ENCODE data around the gene CAVIN2. TPM values are rescaled to one million over a fixed set of nuclear protein-coding genes. Genes with fewer than 3 reads are reported as not detected.

CAVIN2 gene
- total and polyA plus RNA-seq, 7 experiments from 2014 or later: 0.29 to 3.7 TPM; not detected in 5

DNA sequence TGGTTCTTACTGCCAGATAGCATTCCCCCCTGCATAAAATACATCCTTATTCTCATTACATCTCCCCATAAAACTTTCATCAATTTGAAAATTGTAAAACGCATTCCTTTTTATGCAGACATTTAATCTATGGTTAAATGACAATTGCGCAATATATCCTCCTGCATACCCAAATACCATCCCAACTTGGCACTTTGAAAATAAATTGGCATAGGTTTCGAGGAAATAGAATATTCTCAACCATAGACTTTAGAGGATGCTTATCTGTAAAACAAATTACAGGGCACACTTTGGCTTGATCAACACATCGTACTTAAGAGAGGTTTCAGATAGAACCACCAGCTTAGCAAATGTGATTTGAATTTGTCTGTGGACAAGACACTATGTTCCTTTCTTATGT is 31.0 kb upstream of the CAVIN2 start:
- Mint-ChIP-seq H3K27ac (no peak overlapping the region), H3K9me3 (peaks cover 0 to 7% (median 0%) of the 10 kb centered on the region in 11 donors), H3K27me3 (peaks cover 0 to 20% (median 4%) of the 10 kb centered on the region in 5 donors), H3K4me3 (no peak overlapping the region), H3K36me3 (peaks cover 0 to 3% (median 0%) of the 10 kb centered on the region in 5 donors), H3K4me1 (no peaks in the 10 kb centered on the region)
- H3K36me3 ChIP-seq (ENCODE audit: control insufficient read depth in 2 of 3, insufficient read depth in 3 of 3, low read length in 3 of 3): no peaks in the 10 kb centered on the region
- no peaks in the 10 kb centered on the region for H3K9me3 ChIP-seq (ENCODE audit: control insufficient read depth in 2 of 3, low read length in 3 of 3)
- ChIA-PET POLR2A (no interaction called here), CTCF (no interaction called here)
- H3K27me3 ChIP-seq (ENCODE audit: control insufficient read depth in 2 of 2, insufficient read depth in 2 of 2, low read length in 2 of 2): no peaks in the 10 kb centered on the region
- ATAC-seq (no peak), DNase-seq (no peak)
- intact Hi-C loops (cut with micrococcal nuclease): no loop called here
- H3K27ac ChIP-seq (ENCODE audit: low read depth, low read length): no peak overlapping the region
- H3K4me3 ChIP-seq (ENCODE audit: low read length): no peak overlapping the region
- no peaks in the 10 kb centered on the region for H3K4me1 ChIP-seq (ENCODE audit: control insufficient read depth in 2 of 2, insufficient read depth in 2 of 2, low read length in 2 of 2)

GRCh38 chr2:191875859-191876258 is 29.0 kb upstream of the CAVIN2 start:
- H3K27ac Mint-ChIP-seq: no peak overlapping the region

GRCh38 chr2:191870744-191871143 is 23.9 kb upstream of the CAVIN2 start:
- no peaks in the 10 kb centered on the region for H3K9me3 ChIP-seq (ENCODE audit: control insufficient read depth in 2 of 3, low read length in 3 of 3)
- no peak for DNase-seq
- Mint-ChIP-seq H3K27me3 (peaks cover 3 to 21% (median 18%) of the 10 kb centered on the region in 5 donors), H3K9me3 (peaks cover 0 to 1% (median 0%) of the 10 kb centered on the region in 11 donors), H3K4me3 (no peak overlapping the region), H3K4me1 (no peaks in the 10 kb centered on the region), H3K36me3 (no peaks in the 10 kb centered on the region), H3K27ac (no peak overlapping the region)
- CTCF ChIA-PET: no interaction called here
- no peaks in the 10 kb centered on the region for H3K4me1 ChIP-seq (ENCODE audit: control insufficient read depth in 2 of 2, insufficient read depth in 2 of 2, low read length in 2 of 2)
- intact Hi-C loops (cut with micrococcal nuclease): no loop called here
- POLR2A ChIA-PET: no interaction called here
- H3K36me3 ChIP-seq (ENCODE audit: control insufficient read depth in 2 of 3, insufficient read depth in 3 of 3, low read length in 3 of 3): no peaks in the 10 kb centered on the region
- H3K27me3 ChIP-seq (ENCODE audit: control insufficient read depth in 2 of 2, insufficient read depth in 2 of 2, low read length in 2 of 2): no peaks in the 10 kb centered on the region
- no peak overlapping the region for H3K27ac ChIP-seq (ENCODE audit: low read depth, low read length)
- no peak for ATAC-seq
- no peak overlapping the region for H3K4me3 ChIP-seq (ENCODE audit: low read length)

More at GRCh38 chr2:191875859-191876258, 29.0 kb upstream of the CAVIN2 start:
- CTCF ChIA-PET: no interaction called here
- no peak overlapping the region for H3K27ac ChIP-seq (ENCODE audit: low read depth, low read length)
- intact Hi-C loops (cut with micrococcal nuclease): no loop called here
- no peaks in the 10 kb centered on the region for H3K4me1 Mint-ChIP-seq
- H3K9me3 ChIP-seq (ENCODE audit: control insufficient read depth in 2 of 3, low read length in 3 of 3): no peaks in the 10 kb centered on the region
- POLR2A ChIA-PET: no interaction called here
- H3K4me1 ChIP-seq (ENCODE audit: control insufficient read depth in 2 of 2, insufficient read depth in 2 of 2, low read length in 2 of 2): no peaks in the 10 kb centered on the region
- no peak overlapping the region for H3K4me3 Mint-ChIP-seq
- H3K4me3 ChIP-seq (ENCODE audit: low read length): no peak overlapping the region
- peaks cover 0 to 4% (median 0%) of the 10 kb centered on the region in 11 donors for H3K9me3 Mint-ChIP-seq
- H3K36me3 ChIP-seq (ENCODE audit: control insufficient read depth in 2 of 3, insufficient read depth in 3 of 3, low read length in 3 of 3): no peaks in the 10 kb centered on the region
- H3K36me3 Mint-ChIP-seq: peaks cover 0 to 3% (median 0%) of the 10 kb centered on the region in 5 donors
- no peak for ATAC-seq
- DNase-seq: no peak
- peaks cover 3 to 25% (median 11%) of the 10 kb centered on the region in 5 donors for H3K27me3 Mint-ChIP-seq
- no peaks in the 10 kb centered on the region for H3K27me3 ChIP-seq (ENCODE audit: control insufficient read depth in 2 of 2, insufficient read depth in 2 of 2, low read length in 2 of 2)

- intact Hi-C loops (cut with micrococcal nuclease): no loop called here
- no peak for DNase-seq
- Histone ChIP-seq H3K9me3 (ENCODE audit: control insufficient read depth in 2 of 3, low read length in 3 of 3) (no peaks in the 10 kb centered on the region), H3K4me3 (ENCODE audit: low read length) (no peak overlapping the region), H3K27ac (ENCODE audit: low read depth, low read length) (no peak overlapping the region), H3K27me3 (ENCODE audit: control insufficient read depth in 2 of 2, insufficient read depth in 2 of 2, low read length in 2 of 2) (no peaks in the 10 kb centered on the region), H3K36me3 (ENCODE audit: control insufficient read depth in 2 of 3, insufficient read depth in 3 of 3, low read length in 3 of 3) (no peaks in the 10 kb centered on the region), H3K4me1 (ENCODE audit: control insufficient read depth in 2 of 2, insufficient read depth in 2 of 2, low read length in 2 of 2) (no peaks in the 10 kb centered on the region)
- no peaks in the 10 kb centered on the region for H3K36me3 Mint-ChIP-seq
- CTCF ChIA-PET: interaction anchor here (0.7 kb wide), 1 partner anchor 232 kb away, joined by 3 read pairs; no protein-coding TSS in a partner anchor
- no peak for ATAC-seq
- H3K4me3 Mint-ChIP-seq: no peak overlapping the region
- no peaks in the 10 kb centered on the region for H3K4me1 Mint-ChIP-seq
- H3K27ac Mint-ChIP-seq: no peak overlapping the region
- peaks cover 0 to 1% (median 0%) of the 10 kb centered on the region in 11 donors for H3K9me3 Mint-ChIP-seq
- POLR2A ChIA-PET: no interaction called here
- peaks cover 8 to 23% (median 21%) of the 10 kb centered on the region in 5 donors for H3K27me3 Mint-ChIP-seq
Measured at GRCh38 chr2:191869781-191870180, 22.9 kb upstream of the CAVIN2 start.

GRCh38 chr2:191869178-191869577 is 22.3 kb upstream of the CAVIN2 start:
- no peak overlapping the region for H3K4me3 Mint-ChIP-seq
- no peaks in the 10 kb centered on the region for H3K27me3 ChIP-seq (ENCODE audit: control insufficient read depth in 2 of 2, insufficient read depth in 2 of 2, low read length in 2 of 2)
- CTCF ChIA-PET: no interaction called here
- H3K27me3 Mint-ChIP-seq: peaks cover 11 to 27% (median 24%) of the 10 kb centered on the region in 5 donors
- no peaks in the 10 kb centered on the region for H3K4me1 Mint-ChIP-seq
- H3K27ac Mint-ChIP-seq: no peak overlapping the region
- DNase-seq (no peak), ATAC-seq (no peak)
- no peak overlapping the region for H3K27ac ChIP-seq (ENCODE audit: low read depth, low read length)
- no peak overlapping the region for H3K4me3 ChIP-seq (ENCODE audit: low read length)
- no peaks in the 10 kb centered on the region for H3K9me3 ChIP-seq (ENCODE audit: control insufficient read depth in 2 of 3, low read length in 3 of 3)
- no peaks in the 10 kb centered on the region for H3K4me1 ChIP-seq (ENCODE audit: control insufficient read depth in 2 of 2, insufficient read depth in 2 of 2, low read length in 2 of 2)
- H3K36me3 ChIP-seq (ENCODE audit: control insufficient read depth in 2 of 3, insufficient read depth in 3 of 3, low read length in 3 of 3): no peaks in the 10 kb centered on the region
- intact Hi-C loops (cut with micrococcal nuclease): no loop called here
- no peaks in the 10 kb centered on the region for H3K36me3 Mint-ChIP-seq
- POLR2A ChIA-PET: no interaction called here
- peaks cover 0 to 1% (median 0%) of the 10 kb centered on the region in 11 donors for H3K9me3 Mint-ChIP-seq

DNA sequence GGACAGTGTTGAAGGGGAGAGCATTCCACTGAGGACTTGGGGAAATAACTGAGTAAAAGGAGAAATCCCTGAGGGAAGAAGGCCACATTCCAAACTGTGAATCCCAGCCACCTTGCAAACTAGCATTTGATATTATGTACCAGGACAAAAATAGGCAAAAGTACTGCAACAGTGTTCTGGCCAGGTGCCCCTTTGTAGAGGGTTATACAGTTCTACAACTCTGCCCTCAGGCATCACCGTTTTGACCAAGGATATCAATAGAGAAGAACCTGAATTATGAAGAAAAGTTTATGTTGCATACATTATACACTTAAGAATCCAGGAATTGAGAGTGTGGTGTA is 20.6 kb upstream of the CAVIN2 start:
- intact Hi-C loops (cut with micrococcal nuclease): no loop called here
- Mint-ChIP-seq H3K4me1 (no peaks in the 10 kb centered on the region), H3K36me3 (no peaks in the 10 kb centered on the region), H3K9me3 (peaks cover 0 to 1% (median 0%) of the 10 kb centered on the region in 11 donors), H3K27me3 (peaks cover 13 to 30% (median 25%) of the 10 kb centered on the region in 5 donors), H3K27ac (no peak overlapping the region), H3K4me3 (no peak overlapping the region)
- DNase-seq (no peak), ATAC-seq (no peak)
- H3K4me1 ChIP-seq (ENCODE audit: control insufficient read depth in 2 of 2, insufficient read depth in 2 of 2, low read length in 2 of 2): no peaks in the 10 kb centered on the region
- H3K27me3 ChIP-seq (ENCODE audit: control insufficient read depth in 2 of 2, insufficient read depth in 2 of 2, low read length in 2 of 2): no peaks in the 10 kb centered on the region
- ChIA-PET CTCF (no interaction called here), POLR2A (no interaction called here)
- H3K36me3 ChIP-seq (ENCODE audit: control insufficient read depth in 2 of 3, insufficient read depth in 3 of 3, low read length in 3 of 3): no peaks in the 10 kb centered on the region
- no peaks in the 10 kb centered on the region for H3K9me3 ChIP-seq (ENCODE audit: control insufficient read depth in 2 of 3, low read length in 3 of 3)
- no peak overlapping the region for H3K27ac ChIP-seq (ENCODE audit: low read depth, low read length)
- no peak overlapping the region for H3K4me3 ChIP-seq (ENCODE audit: low read length)

GRCh38 chr2:191866675-191867506 is 20.0 kb upstream of the CAVIN2 start:
- Histone ChIP-seq H3K27me3 (ENCODE audit: control insufficient read depth in 2 of 2, insufficient read depth in 2 of 2, low read length in 2 of 2) (no peaks in the 10 kb centered on the region), H3K4me1 (ENCODE audit: control insufficient read depth in 2 of 2, insufficient read depth in 2 of 2, low read length in 2 of 2) (no peaks in the 10 kb centered on the region), H3K4me3 (ENCODE audit: low read length) (no peak overlapping the region), H3K27ac (ENCODE audit: low read depth, low read length) (no peak overlapping the region), H3K36me3 (ENCODE audit: control insufficient read depth in 2 of 3, insufficient read depth in 3 of 3, low read length in 3 of 3) (no peaks in the 10 kb centered on the region), H3K9me3 (ENCODE audit: control insufficient read depth in 2 of 3, low read length in 3 of 3) (no peaks in the 10 kb centered on the region)
- H3K4me1 Mint-ChIP-seq: no peaks in the 10 kb centered on the region
- ChIA-PET CTCF (no interaction called here), POLR2A (no interaction called here)
- peaks cover 0 to 1% (median 0%) of the 10 kb centered on the region in 11 donors for H3K9me3 Mint-ChIP-seq
- ATAC-seq: no peak
- DNase-seq: no peak
- peaks cover 13 to 30% (median 20%) of the 10 kb centered on the region in 5 donors for H3K27me3 Mint-ChIP-seq
- intact Hi-C loops (cut with micrococcal nuclease): no loop called here
- no peaks in the 10 kb centered on the region for H3K36me3 Mint-ChIP-seq
- no peak overlapping the region for H3K27ac Mint-ChIP-seq
- no peak overlapping the region for H3K4me3 Mint-ChIP-seq

Measured in naive thymus-derived CD4-positive, alpha-beta T cell (primary cell).